Measurements from ENCODE around the gene PEMT.

DNA sequence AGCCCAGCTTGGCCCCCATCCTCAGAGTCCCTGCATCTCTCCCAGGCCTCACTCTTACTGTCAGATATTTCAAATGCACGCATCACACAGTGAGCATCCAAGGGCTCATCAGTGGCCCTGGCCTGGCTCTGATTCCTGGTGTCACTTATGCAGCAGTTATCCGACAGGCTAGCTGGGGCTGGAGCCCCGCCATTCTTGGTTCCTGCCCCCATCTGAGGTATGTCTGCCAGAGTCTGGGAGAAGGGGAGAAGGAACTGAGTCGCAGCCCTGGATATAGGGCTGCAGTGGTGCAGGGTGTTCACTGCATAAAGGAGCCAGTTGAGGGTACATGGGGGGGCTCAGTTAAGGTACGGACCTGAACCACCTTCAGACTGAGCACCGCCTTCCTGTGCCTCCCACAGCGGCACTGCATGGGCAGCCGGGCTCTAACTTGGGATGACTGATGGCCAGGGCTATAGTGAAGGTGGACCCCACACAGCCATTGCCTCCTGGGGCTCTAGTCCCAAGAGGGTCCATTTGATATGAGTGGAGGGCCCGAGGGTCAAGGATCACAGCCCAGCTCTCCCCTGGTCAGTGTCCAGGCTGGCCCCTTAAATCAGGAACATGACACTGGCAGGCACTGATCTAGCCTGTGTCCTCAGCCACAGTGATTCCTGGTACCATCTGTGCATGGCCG lies 93.5 kb downstream of the PEMT start:
- TF ChIP-seq EHMT2 (IDR thresholded peaks at IDR 0.05; ENCODE audit: low read depth) (no peak), POLR2A (IDR thresholded peaks at IDR 0.05; ENCODE audit: low read length) (no peak), REST (IDR thresholded peaks at IDR 0.05) (no peak), MAZ (IDR thresholded peaks at IDR 0.05; ENCODE audit: borderline replicate concordance, low read depth, low read length) (no peak), RCOR1 (IDR thresholded peaks at IDR 0.05; ENCODE audit: low read depth, low read length) (no peak)
- TF ChIP-seq, protein P1, sequence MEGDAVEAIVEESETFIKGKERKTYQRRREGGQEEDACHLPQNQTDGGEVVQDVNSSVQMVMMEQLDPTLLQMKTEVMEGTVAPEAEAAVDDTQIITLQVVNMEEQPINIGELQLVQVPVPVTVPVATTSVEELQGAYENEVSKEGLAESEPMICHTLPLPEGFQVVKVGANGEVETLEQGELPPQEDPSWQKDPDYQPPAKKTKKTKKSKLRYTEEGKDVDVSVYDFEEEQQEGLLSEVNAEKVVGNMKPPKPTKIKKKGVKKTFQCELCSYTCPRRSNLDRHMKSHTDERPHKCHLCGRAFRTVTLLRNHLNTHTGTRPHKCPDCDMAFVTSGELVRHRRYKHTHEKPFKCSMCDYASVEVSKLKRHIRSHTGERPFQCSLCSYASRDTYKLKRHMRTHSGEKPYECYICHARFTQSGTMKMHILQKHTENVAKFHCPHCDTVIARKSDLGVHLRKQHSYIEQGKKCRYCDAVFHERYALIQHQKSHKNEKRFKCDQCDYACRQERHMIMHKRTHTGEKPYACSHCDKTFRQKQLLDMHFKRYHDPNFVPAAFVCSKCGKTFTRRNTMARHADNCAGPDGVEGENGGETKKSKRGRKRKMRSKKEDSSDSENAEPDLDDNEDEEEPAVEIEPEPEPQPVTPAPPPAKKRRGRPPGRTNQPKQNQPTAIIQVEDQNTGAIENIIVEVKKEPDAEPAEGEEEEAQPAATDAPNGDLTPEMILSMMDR (IDR thresholded peaks at IDR 0.05): no peak
